Measurements from ENCODE around the gene RALGPS2.

- TF ChIP-seq PATZ1 (CRISPR knock-in tag; IDR thresholded peaks at IDR 0.05; ENCODE audit: borderline replicate concordance) (no peak), BACH2 (CRISPR knock-in tag; IDR thresholded peaks at IDR 0.05; ENCODE audit: borderline replicate concordance) (no peak), PPARA (CRISPR knock-in tag; IDR thresholded peaks at IDR 0.05; ENCODE audit: borderline replicate concordance) (no peak), ZFP30 (CRISPR knock-in tag; IDR thresholded peaks at IDR 0.05) (no peak), CSRNP3 (CRISPR knock-in tag; IDR thresholded peaks at IDR 0.05) (no peak), TOX (CRISPR knock-in tag; IDR thresholded peaks at IDR 0.05; ENCODE audit: borderline replicate concordance) (no peak), ZNF565 (CRISPR knock-in tag; conservative IDR thresholded peaks at IDR 0.05; ENCODE audit: low read depth) (no peak), ZNF8 (CRISPR knock-in tag; IDR thresholded peaks at IDR 0.05) (no peak), OSR1 (CRISPR knock-in tag; IDR thresholded peaks at IDR 0.05) (no peak), ESRRG (CRISPR knock-in tag; IDR thresholded peaks at IDR 0.05) (no peak), RARB (CRISPR knock-in tag; IDR thresholded peaks at IDR 0.05) (no peak), TCF4 (CRISPR knock-in tag; IDR thresholded peaks at IDR 0.05; ENCODE audit: borderline replicate concordance) (no peak), ZFP3 (CRISPR knock-in tag; IDR thresholded peaks at IDR 0.05) (no peak), CREB5 (CRISPR knock-in tag; IDR thresholded peaks at IDR 0.05; ENCODE audit: low read depth) (no peak)
These were observed 24.6 kb downstream of the RALGPS2 start for GRCh38 chr1:178749581-178750166.
